H1 (cell line): ENCODE measurements around the gene PCDH9. TPM values are rescaled to one million over a fixed set of nuclear protein-coding genes. Genes with fewer than 3 reads are reported as not detected.

ENCODE experiments used
- CTCF ChIA-PET: fragments of 300-600 bp; sonication (Branson Sonifier 250); formaldehyde crosslinking; loops from one replicate; lab custom pipeline; 2021; ENCODE audit not compliant: partially characterized antibody; lab: Charles Lee
- POLR2A ChIA-PET: fragments of 300-600 bp; sonication (Branson Sonifier 250); formaldehyde crosslinking; loops from one replicate; lab custom pipeline; 2021; ENCODE audit warnings: inconsistent platforms; ENCODE audit not compliant: partially characterized antibody; lab: Charles Lee
- DNase-seq, 2 experiments: peaks; one replicate each; pipeline versions ENCODE4 v3.0.0 to v3.0.0-alpha.2; 2010 to 2022; ENCODE audit warnings: low spot score in 2 of 2, low read depth in 1 of 2, mixed read lengths in 1 of 2
- FAIRE-seq: peaks from 2 replicates; lab custom pipeline; 2011; peaks lifted over from hg19 to GRCh38; lab: Jason Lieb, UNC
- H2AFZ ChIP-seq: 2 replicates; pipeline ENCODE4 v1.8.1; 2012; ENCODE audit warnings: low read length, inconsistent platforms
- H2AK5ac ChIP-seq: 2 replicates; pipeline ENCODE4 v1.6.1; 2013; ENCODE audit warnings: low read depth, low read length
- H2BK120ac ChIP-seq: replicated peaks from 2 replicates; pipeline ENCODE3; 2013; ENCODE audit warnings: low read depth, low read length, inconsistent platforms
- H2BK12ac ChIP-seq: 2 replicates; pipeline ENCODE4 v1.6.1; 2013; ENCODE audit warnings: low read depth, low read length
- H2BK15ac ChIP-seq: 2 replicates; pipeline ENCODE4 v1.6.1; 2013; ENCODE audit warnings: low read length
- H2BK20ac ChIP-seq: 2 replicates; pipeline ENCODE4 v1.6.1; 2013; ENCODE audit warnings: low read length
- H2BK5ac ChIP-seq: 2 replicates; pipeline ENCODE4 v1.6.1; 2013; ENCODE audit warnings: low read depth, low read length
- H3K14ac ChIP-seq: 2 replicates; pipeline ENCODE4 v1.6.1; 2013; ENCODE audit warnings: inconsistent platforms; ENCODE audit not compliant: insufficient read length
- H3K18ac ChIP-seq: 2 replicates; pipeline ENCODE4 v1.6.1; 2013; ENCODE audit warnings: low read length; ENCODE audit errors: extremely low read depth
- H3K23ac ChIP-seq: 2 replicates; pipeline ENCODE4 v1.6.1; 2013; ENCODE audit warnings: inconsistent platforms; ENCODE audit not compliant: insufficient read length
- H3K23me2 ChIP-seq: 2 replicates; pipeline ENCODE4 v1.6.1; 2013; ENCODE audit warnings: low read depth, low read length
- H3K27ac ChIP-seq: 2 replicates; pipeline ENCODE4 v1.6.1; 2011; ENCODE audit warnings: low read depth, low read length, inconsistent platforms
- H3K27me3 ChIP-seq, 4 experiments: replicated peaks in 1 of 4; 1 replicate in 1 of 4; 2 replicates in 3 of 4; pipeline versions ENCODE4 v1.6.1 to v1.8.1; 2011 to 2013; ENCODE audit warnings: low read length in 3 of 4, mild to moderate bottlenecking in 3 of 4, inconsistent platforms in 2 of 4, mixed read lengths in 2 of 4, moderate library complexity in 1 of 4; ENCODE audit not compliant: control insufficient read depth in 3 of 4, insufficient read depth in 3 of 4; ENCODE audit errors: extremely low read depth in 1 of 4
- H3K36me3 ChIP-seq, 4 experiments: 2 replicates each; pipeline versions ENCODE4 v1.6.1 to v1.8.1; 2011 to 2013; ENCODE audit warnings: mild to moderate bottlenecking in 4 of 4, low read length in 3 of 4, moderate library complexity in 2 of 4, control low read depth in 1 of 4, inconsistent platforms in 1 of 4; ENCODE audit not compliant: insufficient read depth in 4 of 4, control insufficient read depth in 2 of 4
- H3K4ac ChIP-seq: replicated peaks from 2 replicates; pipeline ENCODE3; 2013; ENCODE audit warnings: low read length, low read depth, mixed read lengths, inconsistent platforms; ENCODE audit not compliant: insufficient read length
- H3K4me1 ChIP-seq, 4 experiments: replicated peaks in 1 of 4; 1 replicate in 1 of 4; 2 replicates in 3 of 4; pipeline versions ENCODE4 v1.6.1 to v1.8.1; 2011 to 2013; ENCODE audit warnings: low read length in 3 of 4, inconsistent platforms in 2 of 4, mixed read lengths in 1 of 4; ENCODE audit not compliant: insufficient read depth in 4 of 4, control insufficient read depth in 3 of 4
- H3K4me2 ChIP-seq, 2 experiments: 2 replicates each; pipeline versions ENCODE4 v1.6.1 to v1.8.1; 2011 to 2013; ENCODE audit warnings: low read depth in 2 of 2, low read length in 2 of 2, control low read depth in 1 of 2, inconsistent platforms in 1 of 2, mild to moderate bottlenecking in 1 of 2; ENCODE audit not compliant: insufficient read depth in 1 of 2
- H3K4me3 ChIP-seq, 4 experiments: fragments of 200-600, 300-600 bp in 1 of 4; sonication (generic), shearing (Covaris generic), sonication (Bioruptor Twin) in 1 of 4; 2 replicates each; pipeline versions ENCODE4 v1.5.1 to v1.8.1; 2011 to 2016; ENCODE audit warnings: low read length in 4 of 4, low read depth in 3 of 4, control low read depth in 2 of 4, inconsistent platforms in 2 of 4, mild to moderate bottlenecking in 2 of 4, mixed read lengths in 1 of 4, moderate library complexity in 1 of 4; ENCODE audit not compliant: insufficient read depth in 2 of 4; ENCODE audit errors: extremely low read depth in 1 of 4
- H3K56ac ChIP-seq: replicated peaks from 2 replicates; pipeline ENCODE3; 2013; ENCODE audit warnings: low read depth, mild to moderate bottlenecking, mixed read lengths, low read length, inconsistent platforms; ENCODE audit not compliant: insufficient read length
- H3K79me1 ChIP-seq: 2 replicates; pipeline ENCODE4 v1.6.1; 2013; ENCODE audit warnings: low read depth, low read length, control low read depth
- H3K79me2 ChIP-seq, 2 experiments: 2 replicates each; pipeline versions ENCODE4 v1.6.1 to v1.8.1; 2012 to 2013; ENCODE audit warnings: low read length in 2 of 2, mild to moderate bottlenecking in 2 of 2, inconsistent platforms in 1 of 2; ENCODE audit not compliant: insufficient read depth in 2 of 2, control insufficient read depth in 1 of 2
- H3K9ac ChIP-seq, 4 experiments: replicated peaks in 1 of 4; 1 replicate in 1 of 4; 2 replicates in 3 of 4; pipeline versions ENCODE4 v1.6.1 to v1.8.1; 2011 to 2013; ENCODE audit warnings: low read depth in 3 of 4, low read length in 3 of 4, control low read depth in 2 of 4, mild to moderate bottlenecking in 2 of 4, moderate library complexity in 2 of 4, inconsistent platforms in 1 of 4; ENCODE audit errors: extremely low read depth in 1 of 4
- H3K9me3 ChIP-seq, 2 experiments: 2 replicates each; pipeline versions ENCODE4 v1.6.1 to v1.8.1; 2012 to 2013; ENCODE audit warnings: mild to moderate bottlenecking in 2 of 2, moderate library complexity in 2 of 2, control low read depth in 1 of 2, inconsistent platforms in 1 of 2, low read depth in 1 of 2, low read length in 1 of 2, mixed read lengths in 1 of 2; ENCODE audit not compliant: insufficient read depth in 2 of 2
- H4K20me1 ChIP-seq, 2 experiments: replicated peaks in 1 of 2; 2 replicates each; pipeline versions ENCODE3 to v1.8.1; 2011 to 2013; ENCODE audit warnings: inconsistent platforms in 2 of 2, low read length in 2 of 2, mild to moderate bottlenecking in 1 of 2; ENCODE audit not compliant: insufficient read depth in 2 of 2, control insufficient read depth in 1 of 2
- H4K5ac ChIP-seq: 2 replicates; pipeline ENCODE4 v1.6.1; 2013; ENCODE audit warnings: low read length, low read depth, mixed read lengths, inconsistent platforms; ENCODE audit not compliant: insufficient read length
- H4K8ac ChIP-seq: 2 replicates; pipeline ENCODE4 v1.8.0; 2013; ENCODE audit warnings: mild to moderate bottlenecking, moderate library complexity, low read length, inconsistent platforms; ENCODE audit not compliant: insufficient read depth; ENCODE audit errors: extremely low read depth
- H4K91ac ChIP-seq: replicated peaks from 2 replicates; pipeline ENCODE3; 2013; ENCODE audit warnings: low read length, mixed read lengths, inconsistent platforms; ENCODE audit not compliant: insufficient read length
- EGR1 ChIP-seq: IDR thresholded peaks from 2 replicates; pipeline ENCODE4 v1.6.1; 2011; ENCODE audit warnings: low read depth, low read length, borderline replicate concordance
- SIN3A ChIP-seq, 2 experiments: IDR thresholded peaks in 1 of 2; conservative IDR thresholded peaks in 1 of 2; 2 replicates each; pipeline ENCODE4 v1.6.1; 2011 to 2012; ENCODE audit warnings: low read length in 2 of 2, improper control_type of control experiment in 1 of 2, low read depth in 1 of 2, mild to moderate bottlenecking in 1 of 2
- TBP ChIP-seq: IDR thresholded peaks from 2 replicates; pipeline ENCODE4 v1.6.1; 2011; ENCODE audit warnings: low read depth, low read length, improper control_type of control experiment
- TCF12 ChIP-seq: IDR thresholded peaks from 2 replicates; pipeline ENCODE4 v1.6.1; 2011; ENCODE audit warnings: low read depth, mild to moderate bottlenecking, low read length
- polyA plus RNA-seq, 7 experiments: library from polyadenylated mRNA; depleted of rRNA in 3 of 7; stranded (reverse) in 5 of 7; unstranded in 2 of 7; fragments of >200 nt in 5 of 7; fragments of 200-250 nt in 2 of 7; gene quantifications; 1 replicate in 5 of 7; 2 replicates in 1 of 7; 4 replicates in 1 of 7; pipeline versions ENCODE4 v1.2.1 to v1.2.3, GENCODE V29; 2011 to 2013; ENCODE audit warnings: missing spikeins in 2 of 7, mixed read lengths in 2 of 7
- total RNA-seq: library from RNA; stranded (reverse); fragmentation: NEBNext Ultra II Directional; extraction: Animal tissue kit (Norgen Biotek cat#: 25700); gene quantifications from 2 replicates; pipeline ENCODE4 v1.2.1, GENCODE V29; 2021

The PCDH9 gene
- total and polyA plus RNA-seq, 2 of the 8 experiments (the other 6 are each of a cell fraction or from before 2014, with no cell fraction given), result 0.12 to 0.60 TPM

DNA sequence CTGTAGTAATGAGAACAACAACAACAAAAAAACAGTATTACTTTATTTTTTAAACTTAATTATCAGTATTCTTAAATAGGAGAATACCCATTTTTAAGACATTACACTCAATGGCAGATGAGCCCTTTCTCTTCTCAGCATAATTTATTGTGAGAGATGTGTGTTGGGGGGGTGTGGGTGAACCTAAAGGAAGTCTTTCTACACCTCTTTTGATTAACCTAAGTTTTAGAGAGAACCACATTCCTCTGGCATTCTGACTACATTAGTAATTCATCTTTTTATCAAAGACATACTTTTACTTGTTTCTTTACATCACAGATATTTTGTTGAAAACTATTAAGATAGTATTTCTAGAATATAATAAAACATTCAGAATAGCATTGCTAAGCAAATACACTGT lies 890.9 kb downstream of the PCDH9 start:
- Histone ChIP-seq H3K27me3 (no peaks in the 10 kb centered on the region), H4K91ac (no peak overlapping the region), H2BK20ac (no peak overlapping the region), H4K5ac (no peak overlapping the region), H3K79me1 (no peaks in the 10 kb centered on the region), H2BK12ac (no peak overlapping the region), H2AFZ (no peak overlapping the region), H3K23me2 (no peaks in the 10 kb centered on the region), H3K4me3 (no peak overlapping the region), H3K18ac (no peak overlapping the region), H3K9ac (no peak overlapping the region), H3K36me3 (no peaks in the 10 kb centered on the region), H4K20me1 (no peaks in the 10 kb centered on the region), H3K4me1 (no peaks in the 10 kb centered on the region; a peak in 1 of 7 replicates), H3K4ac (no peak overlapping the region), H3K14ac (no peak overlapping the region), H3K79me2 (no peaks in the 10 kb centered on the region), H2BK15ac (no peak overlapping the region), H3K4me2 (no peak overlapping the region), H3K9me3 (no peaks in the 10 kb centered on the region), H3K56ac (no peak overlapping the region), H2AK5ac (no peak overlapping the region), H3K27ac (no peak overlapping the region), H2BK5ac (no peak overlapping the region), H4K8ac (no peak overlapping the region)
- POLR2A ChIA-PET, result no interaction called here
- no peak for DNase-seq
- no peak for FAIRE-seq
- CTCF ChIA-PET, result no interaction called here
- TF ChIP-seq SIN3A (conservative IDR thresholded peaks at IDR 0.05 in 1 of 2, IDR thresholded peaks at IDR 0.05 in 1 of 2; ENCODE audit: low read depth in 1 of 2, low read length in 2 of 2), result no peak
- no peak for TF ChIP-seq EGR1
- no peak for TF ChIP-seq TCF12
- TF ChIP-seq TBP, result no peak
- TF ChIP-seq, all 59 proteins: peak for 0
- no peak overlapping the region for H2BK120ac ChIP-seq
- no peak overlapping the region for H3K23ac ChIP-seq
